ENCODE results near the gene CEP57.
"Not testable (repeated sequence)": the region's sequence is repeated elsewhere in the genome, so short reads cannot be mapped to it uniquely, and the experiment has no call there.

CEP57 gene

DNA sequence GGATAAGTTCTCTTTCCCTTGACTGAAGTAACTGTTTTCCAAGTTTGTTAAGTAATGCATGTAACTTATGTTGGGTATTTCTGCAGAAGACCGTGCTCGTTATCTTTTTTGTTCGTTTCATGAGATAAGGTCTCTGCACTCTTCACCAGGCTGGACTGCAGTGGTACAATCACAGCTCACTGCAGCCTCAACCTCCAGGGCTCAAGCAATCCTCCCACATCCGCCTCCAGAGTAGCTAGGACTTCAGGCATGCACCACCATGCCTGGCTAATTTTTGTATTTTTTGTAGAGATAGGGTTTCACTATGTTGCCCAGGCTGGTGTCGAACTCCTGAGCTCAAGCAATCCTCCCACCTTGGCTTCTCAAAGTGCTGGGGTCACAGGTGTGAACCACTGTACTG lies 64.1 kb downstream of the CEP57 start:
- DNase-seq (ENCODE audit: low spot score) = not testable (repeated sequence)

DNA sequence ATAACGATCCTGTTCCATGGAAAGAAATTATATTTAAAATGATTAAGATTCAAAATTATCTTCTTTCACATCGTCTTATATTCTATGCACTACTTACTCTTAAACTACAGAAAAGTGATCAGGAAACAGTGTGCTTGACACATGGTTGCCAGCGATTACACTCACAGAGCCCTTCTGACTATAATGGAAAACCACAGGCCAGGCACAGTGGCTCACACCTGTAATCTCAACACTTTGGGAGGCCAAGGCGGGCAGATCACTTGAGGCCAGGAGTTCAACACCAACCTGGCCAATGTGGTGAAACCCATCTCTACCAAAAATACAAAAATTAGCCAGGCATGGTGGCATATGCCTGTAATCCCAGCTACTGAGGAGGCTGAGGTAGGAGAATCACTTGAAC lies 69.7 kb downstream of the CEP57 start:
- not testable (repeated sequence) for DNase-seq (ENCODE audit: low spot score)

DNA sequence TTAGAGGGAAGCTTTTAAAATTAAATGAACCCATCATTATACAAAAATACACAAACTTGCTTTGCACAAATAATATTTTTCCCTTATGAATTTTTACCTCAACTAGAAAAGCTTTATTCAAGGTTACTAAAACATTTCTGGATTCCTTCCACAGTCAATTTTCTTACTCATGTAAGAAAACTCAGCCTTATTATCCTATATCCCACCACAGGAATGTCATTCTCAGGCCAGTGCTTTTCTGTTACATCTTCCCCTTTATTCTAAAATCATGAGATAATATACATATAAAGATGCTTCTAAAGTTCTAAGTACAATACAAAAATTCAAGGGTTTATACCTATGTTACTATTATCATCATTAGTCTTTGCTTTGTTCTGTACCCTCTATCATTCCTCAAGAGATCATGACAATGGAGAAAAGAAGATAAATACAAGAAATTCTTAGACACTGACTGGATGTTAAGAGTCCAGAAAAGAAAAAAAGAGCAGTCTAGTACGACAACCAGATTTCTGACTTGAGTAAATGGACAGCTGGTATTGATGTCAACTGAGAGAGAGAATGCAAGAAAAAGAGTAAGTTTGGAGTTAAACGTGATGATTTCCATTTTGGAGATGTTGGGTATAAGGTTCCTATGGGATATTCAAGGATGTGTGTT lies 73.3 kb downstream of the CEP57 start:
- DNase-seq (ENCODE audit: low spot score) = no peak

DNA sequence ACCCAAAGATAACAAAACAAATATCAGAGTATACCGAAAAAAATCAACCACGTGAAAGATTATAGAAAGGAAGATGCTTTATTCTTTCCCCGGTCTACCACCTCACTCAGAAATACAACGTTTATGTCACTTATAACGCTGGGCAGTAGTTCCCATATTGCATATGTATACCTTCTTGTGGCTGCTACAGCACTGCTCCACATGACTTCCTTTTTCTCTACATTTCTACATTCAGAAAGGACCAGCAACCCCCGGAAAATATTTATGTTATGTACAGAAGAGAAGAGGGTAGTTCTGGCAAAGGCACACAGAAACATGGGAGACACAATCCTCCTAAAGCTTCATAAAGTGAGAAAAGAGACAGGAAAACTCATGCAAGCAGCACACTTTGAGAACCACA lies 76.8 kb downstream of the CEP57 start:
- no peak for DNase-seq (ENCODE audit: low spot score)

DNA sequence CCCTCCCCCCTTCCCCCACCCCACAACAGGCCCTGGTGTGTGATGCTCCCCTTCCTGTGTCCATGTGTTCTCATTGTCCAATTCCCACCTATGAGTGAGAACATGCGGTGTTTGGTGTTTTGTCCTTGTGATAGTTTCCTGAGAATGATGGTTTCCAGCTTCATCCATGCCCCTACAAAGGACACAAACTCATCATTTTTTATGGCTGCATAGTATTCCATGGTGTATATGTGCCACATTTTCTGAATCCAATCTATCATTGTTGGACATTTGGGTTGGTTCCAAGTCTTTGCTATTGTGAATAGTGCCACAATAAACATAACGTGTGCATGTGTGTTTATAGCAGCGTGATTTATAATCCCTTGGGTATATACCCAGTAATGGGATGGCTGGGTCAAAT lies 80.6 kb downstream of the CEP57 start:
- not testable (repeated sequence) for DNase-seq (ENCODE audit: low spot score)

DNA sequence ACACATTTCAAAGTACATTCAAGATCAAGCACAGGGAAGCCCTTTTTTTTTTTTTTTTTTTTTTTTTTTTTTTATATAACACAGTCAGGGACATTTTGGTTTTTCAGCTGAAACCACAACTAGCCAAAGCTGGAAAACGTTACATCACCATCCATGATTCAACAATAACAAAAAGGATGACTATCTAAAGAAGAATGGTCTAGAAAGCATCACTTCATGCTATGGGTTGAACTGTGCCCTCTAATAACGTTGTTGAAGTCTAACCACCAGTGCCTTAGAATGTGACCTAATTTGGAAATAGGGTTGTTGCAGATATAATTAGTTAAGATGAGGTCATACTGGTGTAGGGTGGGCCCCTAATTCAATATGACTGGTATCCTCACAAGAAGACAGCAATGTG lies 87.0 kb downstream of the CEP57 start:
- DNase-seq (ENCODE audit: low spot score) = no peak
